Neural cell (in vitro differentiated cells): ENCODE data around the gene FAM234A. TPM values are rescaled to one million over a fixed set of nuclear protein-coding genes. Genes with fewer than 3 reads are reported as not detected.

ENCODE experiments used
- H2AFZ ChIP-seq: fragments of 200-600, 300-800 bp; sonication (generic), shearing (Covaris generic); 2 replicates; pipeline ENCODE4 v1.6.0; 2014; ENCODE audit warnings: low read depth, mild to moderate bottlenecking, antibody characterized with exemption, low read length, moderate library complexity
- H3F3A ChIP-seq: fragments of 200-600 bp; shearing (Covaris generic); 2 replicates; pipeline ENCODE4 v1.6.1; 2016; ENCODE audit warnings: mild to moderate bottlenecking, moderate library complexity, mixed read lengths, antibody characterized with exemption, low read length; ENCODE audit not compliant: insufficient read depth, poor library complexity, severe bottlenecking
- H3K27ac ChIP-seq: fragments of 200-600, 300-800 bp; sonication (generic), shearing (Covaris generic); 2 replicates; pipeline ENCODE4 v1.5.1; 2014; ENCODE audit warnings: mild to moderate bottlenecking, low read length, moderate library complexity
- H3K27me3 ChIP-seq: fragments of 300-800, 200-600 bp; sonication (generic), shearing (Covaris generic); 2 replicates; pipeline ENCODE4 v1.6.0; 2014; ENCODE audit warnings: mild to moderate bottlenecking, low read depth, low read length, moderate library complexity; ENCODE audit not compliant: insufficient read depth
- H3K36me3 ChIP-seq: fragments of 300-800, 200-600 bp; sonication (generic), shearing (Covaris generic); 2 replicates; pipeline ENCODE4 v1.5.1; 2014; ENCODE audit warnings: mild to moderate bottlenecking, antibody characterized with exemption, low read length, moderate library complexity; ENCODE audit not compliant: insufficient read depth
- H3K4me2 ChIP-seq: fragments of 300-800, 200-600 bp; sonication (generic), shearing (Covaris generic); 2 replicates; pipeline ENCODE4 v1.6.0; 2014; ENCODE audit warnings: mild to moderate bottlenecking, low read length
- H3K4me3 ChIP-seq: fragments of 300-800, 200-600 bp; sonication (generic), shearing (Covaris generic); 2 replicates; pipeline ENCODE4 v1.5.1; 2014; ENCODE audit warnings: mild to moderate bottlenecking, low read length, moderate library complexity
- H3K79me2 ChIP-seq: fragments of 200-600 bp; shearing (Covaris generic); replicated peaks from 2 replicates; pipeline ENCODE4 v1.6.0; 2014; ENCODE audit warnings: mild to moderate bottlenecking, low read length, moderate library complexity; ENCODE audit not compliant: insufficient read depth
- H3K9ac ChIP-seq: fragments of 300-800, 200-600 bp; sonication (generic), shearing (Covaris generic); 2 replicates; pipeline ENCODE4 v1.6.1; 2016; ENCODE audit warnings: mild to moderate bottlenecking, low read length, mixed read lengths
- H3K9me2 ChIP-seq: fragments of 200-600 bp; shearing (Covaris generic); 2 replicates; pipeline ENCODE4 v1.6.1; 2016; ENCODE audit warnings: mild to moderate bottlenecking, low read length, mixed read lengths; ENCODE audit not compliant: insufficient read depth
- H3K9me3 ChIP-seq: fragments of 200-600, 300-800 bp; sonication (generic), shearing (Covaris generic); 2 replicates; pipeline ENCODE4 v1.6.1; 2016; ENCODE audit warnings: mild to moderate bottlenecking, mixed run types, low read length, moderate library complexity, mixed read lengths
- H4K20me1 ChIP-seq: fragments of 200-600 bp; shearing (Covaris generic); 2 replicates; pipeline ENCODE4 v1.6.1; 2016; ENCODE audit warnings: mild to moderate bottlenecking, mixed run types; ENCODE audit not compliant: insufficient read depth
- EP300 ChIP-seq: fragments of 450-650 bp; conservative IDR thresholded peaks from 2 replicates; pipeline ENCODE4 v1.6.1; 2014; ENCODE audit warnings: antibody characterized with exemption, mild to moderate bottlenecking, moderate library complexity; ENCODE audit not compliant: poor library complexity, severe bottlenecking
- EZH2 ChIP-seq: fragments of 200-600, 300-800 bp; shearing (Covaris generic), sonication (generic); IDR thresholded peaks from 2 replicates; pipeline ENCODE4 v1.6.1; 2014; ENCODE audit warnings: antibody characterized with exemption, low read length, borderline replicate concordance, mild to moderate bottlenecking; ENCODE audit not compliant: insufficient read depth, poor library complexity, severe bottlenecking
- MXI1 ChIP-seq: fragments of 450-650 bp; conservative IDR thresholded peaks from 2 replicates; pipeline ENCODE4 v1.6.1; 2014; ENCODE audit warnings: antibody characterized with exemption, mild to moderate bottlenecking; ENCODE audit not compliant: poor library complexity, severe bottlenecking
- POLR2AphosphoS5 ChIP-seq: IDR thresholded peaks from 2 replicates; pipeline ENCODE4 v1.6.1; 2012
- RAD21 ChIP-seq: fragments of 450-650 bp; conservative IDR thresholded peaks from 2 replicates; pipeline ENCODE4 v1.6.1; 2014; ENCODE audit warnings: antibody characterized with exemption, mild to moderate bottlenecking, moderate library complexity
- SMC3 ChIP-seq: fragments of 450-650 bp; conservative IDR thresholded peaks from 2 replicates; pipeline ENCODE4 v1.6.1; 2014; ENCODE audit warnings: antibody characterized with exemption, mild to moderate bottlenecking, moderate library complexity; ENCODE audit not compliant: poor library complexity
- TAF1 ChIP-seq: IDR thresholded peaks from 2 replicates; pipeline ENCODE4 v1.6.1; 2012; ENCODE audit warnings: low read depth
- polyA plus RNA-seq: library from polyadenylated mRNA; depleted of rRNA; stranded (reverse); fragments of >200 nt; gene quantifications from 2 replicates; pipeline ENCODE4 v1.2.3, GENCODE V29; 2014
- TF ChIP-seq, protein P1 (sequence below): fragments of 450-650 bp; IDR thresholded peaks from 2 replicates; pipeline ENCODE4 v1.5.1; 2014; ENCODE audit warnings: antibody characterized with exemption, mild to moderate bottlenecking, moderate library complexity; ENCODE audit not compliant: poor library complexity, severe bottlenecking
- TF ChIP-seq, protein P2 (sequence below): IDR thresholded peaks from 2 replicates; pipeline ENCODE4 v1.6.1; 2012; ENCODE audit warnings: borderline replicate concordance

The FAM234A gene
- polyA plus RNA-seq, 1 donor from 2014 or later: 29.9 TPM

- H3K79me2 ChIP-seq: no peaks in the 10 kb centered on the region
- no peak overlapping the region for H3K27ac ChIP-seq
- no peaks in the 10 kb centered on the region for H4K20me1 ChIP-seq
- H2AFZ ChIP-seq: no peak overlapping the region
- no peaks in the 10 kb centered on the region for H3F3A ChIP-seq
- H3K27me3 ChIP-seq: no peaks in the 10 kb centered on the region
- peaks cover 4% of the 10 kb centered on the region for H3K36me3 ChIP-seq
- H3K9me2 ChIP-seq: no peaks in the 10 kb centered on the region
- H3K4me2 ChIP-seq: no peak overlapping the region
- TF ChIP-seq EZH2: no peak
- TF ChIP-seq, protein P1, sequence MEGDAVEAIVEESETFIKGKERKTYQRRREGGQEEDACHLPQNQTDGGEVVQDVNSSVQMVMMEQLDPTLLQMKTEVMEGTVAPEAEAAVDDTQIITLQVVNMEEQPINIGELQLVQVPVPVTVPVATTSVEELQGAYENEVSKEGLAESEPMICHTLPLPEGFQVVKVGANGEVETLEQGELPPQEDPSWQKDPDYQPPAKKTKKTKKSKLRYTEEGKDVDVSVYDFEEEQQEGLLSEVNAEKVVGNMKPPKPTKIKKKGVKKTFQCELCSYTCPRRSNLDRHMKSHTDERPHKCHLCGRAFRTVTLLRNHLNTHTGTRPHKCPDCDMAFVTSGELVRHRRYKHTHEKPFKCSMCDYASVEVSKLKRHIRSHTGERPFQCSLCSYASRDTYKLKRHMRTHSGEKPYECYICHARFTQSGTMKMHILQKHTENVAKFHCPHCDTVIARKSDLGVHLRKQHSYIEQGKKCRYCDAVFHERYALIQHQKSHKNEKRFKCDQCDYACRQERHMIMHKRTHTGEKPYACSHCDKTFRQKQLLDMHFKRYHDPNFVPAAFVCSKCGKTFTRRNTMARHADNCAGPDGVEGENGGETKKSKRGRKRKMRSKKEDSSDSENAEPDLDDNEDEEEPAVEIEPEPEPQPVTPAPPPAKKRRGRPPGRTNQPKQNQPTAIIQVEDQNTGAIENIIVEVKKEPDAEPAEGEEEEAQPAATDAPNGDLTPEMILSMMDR: no peak
- TF ChIP-seq, protein P2, sequence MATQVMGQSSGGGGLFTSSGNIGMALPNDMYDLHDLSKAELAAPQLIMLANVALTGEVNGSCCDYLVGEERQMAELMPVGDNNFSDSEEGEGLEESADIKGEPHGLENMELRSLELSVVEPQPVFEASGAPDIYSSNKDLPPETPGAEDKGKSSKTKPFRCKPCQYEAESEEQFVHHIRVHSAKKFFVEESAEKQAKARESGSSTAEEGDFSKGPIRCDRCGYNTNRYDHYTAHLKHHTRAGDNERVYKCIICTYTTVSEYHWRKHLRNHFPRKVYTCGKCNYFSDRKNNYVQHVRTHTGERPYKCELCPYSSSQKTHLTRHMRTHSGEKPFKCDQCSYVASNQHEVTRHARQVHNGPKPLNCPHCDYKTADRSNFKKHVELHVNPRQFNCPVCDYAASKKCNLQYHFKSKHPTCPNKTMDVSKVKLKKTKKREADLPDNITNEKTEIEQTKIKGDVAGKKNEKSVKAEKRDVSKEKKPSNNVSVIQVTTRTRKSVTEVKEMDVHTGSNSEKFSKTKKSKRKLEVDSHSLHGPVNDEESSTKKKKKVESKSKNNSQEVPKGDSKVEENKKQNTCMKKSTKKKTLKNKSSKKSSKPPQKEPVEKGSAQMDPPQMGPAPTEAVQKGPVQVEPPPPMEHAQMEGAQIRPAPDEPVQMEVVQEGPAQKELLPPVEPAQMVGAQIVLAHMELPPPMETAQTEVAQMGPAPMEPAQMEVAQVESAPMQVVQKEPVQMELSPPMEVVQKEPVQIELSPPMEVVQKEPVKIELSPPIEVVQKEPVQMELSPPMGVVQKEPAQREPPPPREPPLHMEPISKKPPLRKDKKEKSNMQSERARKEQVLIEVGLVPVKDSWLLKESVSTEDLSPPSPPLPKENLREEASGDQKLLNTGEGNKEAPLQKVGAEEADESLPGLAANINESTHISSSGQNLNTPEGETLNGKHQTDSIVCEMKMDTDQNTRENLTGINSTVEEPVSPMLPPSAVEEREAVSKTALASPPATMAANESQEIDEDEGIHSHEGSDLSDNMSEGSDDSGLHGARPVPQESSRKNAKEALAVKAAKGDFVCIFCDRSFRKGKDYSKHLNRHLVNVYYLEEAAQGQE: no peak
- no peak for TF ChIP-seq POLR2AphosphoS5
- no peak for TF ChIP-seq SMC3
- TF ChIP-seq EP300: no peak
- no peak for TF ChIP-seq TAF1
- TF ChIP-seq MXI1: no peak
- no peak for TF ChIP-seq RAD21
- no peak overlapping the region for H3K4me3 ChIP-seq
- H3K9ac ChIP-seq: no peak overlapping the region
- no peaks in the 10 kb centered on the region for H3K9me3 ChIP-seq
These were observed 45.9 kb upstream of the FAM234A start for GRCh38 chr16:188674-189073.

GRCh38 chr16:189604-190186, 44.9 kb upstream of the FAM234A start:
- no peaks in the 10 kb centered on the region for H3K79me2 ChIP-seq
- no peak overlapping the region for H3K27ac ChIP-seq
- no peak overlapping the region for H3K9ac ChIP-seq
- H3F3A ChIP-seq: no peaks in the 10 kb centered on the region
- H2AFZ ChIP-seq: no peak overlapping the region
- H3K27me3 ChIP-seq: no peaks in the 10 kb centered on the region
- H4K20me1 ChIP-seq: no peaks in the 10 kb centered on the region
- H3K36me3 ChIP-seq: peaks cover 4% of the 10 kb centered on the region
- no peaks in the 10 kb centered on the region for H3K9me2 ChIP-seq
- H3K4me3 ChIP-seq: no peak overlapping the region
- TF ChIP-seq TAF1: no peak
- no peak for TF ChIP-seq EZH2
- no peak for TF ChIP-seq MXI1
- TF ChIP-seq, protein P2: no peak
- no peak for TF ChIP-seq RAD21
- no peak for TF ChIP-seq POLR2AphosphoS5
- TF ChIP-seq, protein P1: no peak
- TF ChIP-seq SMC3: no peak
- no peak for TF ChIP-seq EP300
- H3K9me3 ChIP-seq: no peaks in the 10 kb centered on the region
- no peak overlapping the region for H3K4me2 ChIP-seq
